GM12878 (cell line): Measurements from ENCODE around the gene DYNC2H1.

Experiments
- ATF7 ChIP-seq: fragments of 450-650 bp; IDR thresholded peaks from 2 replicates; pipeline ENCODE4 v1.6.1; 2016; ENCODE audit warnings: low read depth, mild to moderate bottlenecking
- CTCF ChIP-seq, 3 experiments: IDR thresholded peaks in 2 of 3; conservative IDR thresholded peaks in 1 of 3; 2 replicates each; pipeline ENCODE4 v1.5.1; 2011; ENCODE audit warnings: low read depth in 3 of 3, low read length in 3 of 3, mild to moderate bottlenecking in 3 of 3, control low read depth in 2 of 3, moderate library complexity in 2 of 3, inconsistent platforms in 1 of 3, mixed read lengths in 1 of 3; ENCODE audit not compliant: control insufficient read depth in 2 of 3, insufficient read depth in 1 of 3; ENCODE audit errors: extremely low read depth in 1 of 3
- EP300 ChIP-seq, 2 experiments: fragments of 150-350 bp in 1 of 2; IDR thresholded peaks; 2 replicates each; pipeline ENCODE4 v1.6.1; 2011 to 2012; ENCODE audit warnings: low read depth in 2 of 2, low read length in 2 of 2, borderline replicate concordance in 1 of 2, improper control_type of control experiment in 1 of 2, inconsistent platforms in 1 of 2; ENCODE audit not compliant: control insufficient read depth in 1 of 2
- MAX ChIP-seq: IDR thresholded peaks from 2 replicates; pipeline ENCODE4 v1.6.1; 2012; ENCODE audit warnings: low read depth, low read length, improper control_type of control experiment
- RFX5 ChIP-seq: IDR thresholded peaks from 2 replicates; pipeline ENCODE4 v1.6.1; 2011; ENCODE audit warnings: low read depth, low read length, improper control_type of control experiment
- USF1 ChIP-seq: IDR thresholded peaks from 2 replicates; pipeline ENCODE4 v1.6.1; 2011; ENCODE audit warnings: borderline replicate concordance, low read depth, mild to moderate bottlenecking, moderate library complexity, mixed read lengths, low read length; ENCODE audit not compliant: insufficient read depth; ENCODE audit errors: extremely low read length
- ZBTB33 ChIP-seq: fragments of 450-650 bp; IDR thresholded peaks from 2 replicates; pipeline ENCODE4 v1.6.1; 2017; ENCODE audit warnings: mild to moderate bottlenecking
- ZNF274 ChIP-seq: IDR thresholded peaks from one replicate; pipeline ENCODE4 v1.8.0; 2011; ENCODE audit not compliant: insufficient read length, insufficient read depth
- ZNF592 ChIP-seq: fragments of 450-650 bp; IDR thresholded peaks from 2 replicates; pipeline ENCODE4 v1.6.1; 2017; ENCODE audit warnings: mild to moderate bottlenecking, moderate library complexity

GRCh38 chr11:103125462-103125861 is 16.2 kb downstream of the DYNC2H1 start:
- no peak for TF ChIP-seq USF1
- no peak for TF ChIP-seq ZNF592
- no peak for TF ChIP-seq CTCF (IDR thresholded peaks at IDR 0.05 in 2 of 3, conservative IDR thresholded peaks at IDR 0.05 in 1 of 3; ENCODE audit: control insufficient read depth in 2 of 3, extremely low read depth in 1 of 3, insufficient read depth in 1 of 3, low read depth in 3 of 3, low read length in 3 of 3)
- no peak for TF ChIP-seq ZBTB33
- TF ChIP-seq EP300 (IDR thresholded peaks at IDR 0.05; ENCODE audit: borderline replicate concordance in 1 of 2, control insufficient read depth in 1 of 2, low read depth in 2 of 2, low read length in 2 of 2), result no peak
- no peak for TF ChIP-seq MAX
- TF ChIP-seq RFX5, result no peak
- TF ChIP-seq ZNF274, result no peak
- no peak for TF ChIP-seq ATF7
